HG02973 (cell line): ENCODE measurements around the gene PLD1.
"Not testable (repeated sequence)": the region's sequence is repeated elsewhere in the genome, so short reads cannot be mapped to it uniquely, and the experiment has no call there.

Experiments
- ATAC-seq: cut with Tn5 transposase; IDR thresholded peaks from one replicate; pipeline ENCODE4 v1.9.1; 2021; ENCODE audit warnings: moderate library complexity; ENCODE audit not compliant: unreplicated experiment

The PLD1 gene

GRCh38 chr3:171748064-171748924 is 62.0 kb downstream of the PLD1 start:
- ATAC-seq: no peak

- no peak for ATAC-seq
These were observed 62.9 kb downstream of the PLD1 start for GRCh38 chr3:171747223-171747920.

- not testable (repeated sequence) for ATAC-seq
These were observed 63.7 kb downstream of the PLD1 start for GRCh38 chr3:171746320-171747222.

- no peak for ATAC-seq
These were observed 64.5 kb downstream of the PLD1 start for GRCh38 chr3:171745577-171746319.

GRCh38 chr3:171744158-171744741 is 66.0 kb downstream of the PLD1 start:
- ATAC-seq: no peak

GRCh38 chr3:171743327-171744157 is 66.7 kb downstream of the PLD1 start:
- no peak for ATAC-seq

GRCh38 chr3:171741377-171741776 is 68.9 kb downstream of the PLD1 start:
- ATAC-seq: no peak

GRCh38 chr3:171736556-171736955 is 73.7 kb downstream of the PLD1 start:
- no peak for ATAC-seq

GRCh38 chr3:171733561-171733960 is 76.7 kb downstream of the PLD1 start:
- no peak for ATAC-seq

- ATAC-seq: no peak
These were observed 77.5 kb downstream of the PLD1 start for GRCh38 chr3:171732756-171733155.

- no peak for ATAC-seq
These were observed 78.6 kb downstream of the PLD1 start for GRCh38 chr3:171731691-171732090.

- no peak for ATAC-seq
These were observed 80.6 kb downstream of the PLD1 start for GRCh38 chr3:171729452-171730334.

GRCh38 chr3:171727288-171727687 is 83.0 kb downstream of the PLD1 start:
- no peak for ATAC-seq

- no peak for ATAC-seq
These were observed 91.6 kb downstream of the PLD1 start for GRCh38 chr3:171718493-171719185.

- no peak for ATAC-seq
These were observed 95.1 kb downstream of the PLD1 start for GRCh38 chr3:171715155-171715554.

GRCh38 chr3:171712171-171712938 is 97.9 kb downstream of the PLD1 start:
- no peak for ATAC-seq
